Activated naive CD8-positive, alpha-beta T cell treated with anti-CD3 and anti-CD28 coated beads for 36 hours (primary cell): ENCODE measurements around the gene ANP32A. TPM values are rescaled to one million over a fixed set of nuclear protein-coding genes. Genes with fewer than 3 reads are reported as not detected.

Experiments
- DNase-seq: peaks from one replicate; pipeline ENCODE4 v3.0.0; 2021
- H3K27ac Mint-ChIP-seq: one replicate; pipeline ENCODE4 v1.8.0; 2022; ENCODE audit warnings: mild to moderate bottlenecking, moderate library complexity, mixed read lengths
- H3K27me3 Mint-ChIP-seq: one replicate; pipeline ENCODE4 v1.8.0; 2022; ENCODE audit warnings: mild to moderate bottlenecking, mixed read lengths
- H3K36me3 Mint-ChIP-seq: one replicate; pipeline ENCODE4 v1.8.0; 2021; ENCODE audit warnings: mild to moderate bottlenecking, mixed read lengths
- H3K4me1 Mint-ChIP-seq: one replicate; pipeline ENCODE4 v1.8.0; 2021; ENCODE audit warnings: mixed read lengths
- H3K4me3 Mint-ChIP-seq: one replicate; pipeline ENCODE4 v1.8.0; 2022; ENCODE audit warnings: mild to moderate bottlenecking, moderate library complexity, mixed read lengths
- H3K9me3 Mint-ChIP-seq: one replicate; pipeline ENCODE4 v1.8.0; 2022; ENCODE audit warnings: mixed read lengths
- total RNA-seq, 2 experiments: library from RNA; stranded (reverse); gene quantifications; one replicate each; pipeline ENCODE4 v1.2.3, GENCODE V29; 2021

ANP32A gene
- total RNA-seq, 2 experiments from 2014 or later, result 277 to 295 TPM

DNA sequence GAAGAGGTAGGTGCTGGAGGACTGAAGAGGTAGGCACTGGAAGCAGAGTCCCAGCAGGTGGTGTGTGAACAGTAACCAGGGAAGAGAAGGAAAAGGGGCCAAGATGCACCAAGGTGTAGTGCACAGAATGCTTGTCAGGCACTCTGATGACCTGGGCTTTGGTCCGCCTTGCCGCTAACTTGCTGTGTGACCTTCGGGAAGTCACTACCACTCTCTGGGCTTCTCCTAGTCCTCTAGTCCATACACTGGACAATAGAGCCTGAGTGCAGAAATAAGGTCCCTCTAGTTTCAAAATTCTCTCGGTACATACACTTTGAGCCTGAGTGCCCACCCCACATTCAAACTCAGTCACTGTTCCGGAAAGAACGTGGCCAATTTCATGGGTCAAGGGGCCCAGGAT lies 24.1 kb downstream of the ANP32A start:
- Mint-ChIP-seq H3K4me1 (peaks cover 92% of the 10 kb centered on the region), H3K4me3 (no peak overlapping the region), H3K27ac (peak overlapping the region; percentile 80), H3K36me3 (peaks cover 49% of the 10 kb centered on the region), H3K27me3 (no peaks in the 10 kb centered on the region), H3K9me3 (no peaks in the 10 kb centered on the region)
- DNase-seq, result no peak

DNA sequence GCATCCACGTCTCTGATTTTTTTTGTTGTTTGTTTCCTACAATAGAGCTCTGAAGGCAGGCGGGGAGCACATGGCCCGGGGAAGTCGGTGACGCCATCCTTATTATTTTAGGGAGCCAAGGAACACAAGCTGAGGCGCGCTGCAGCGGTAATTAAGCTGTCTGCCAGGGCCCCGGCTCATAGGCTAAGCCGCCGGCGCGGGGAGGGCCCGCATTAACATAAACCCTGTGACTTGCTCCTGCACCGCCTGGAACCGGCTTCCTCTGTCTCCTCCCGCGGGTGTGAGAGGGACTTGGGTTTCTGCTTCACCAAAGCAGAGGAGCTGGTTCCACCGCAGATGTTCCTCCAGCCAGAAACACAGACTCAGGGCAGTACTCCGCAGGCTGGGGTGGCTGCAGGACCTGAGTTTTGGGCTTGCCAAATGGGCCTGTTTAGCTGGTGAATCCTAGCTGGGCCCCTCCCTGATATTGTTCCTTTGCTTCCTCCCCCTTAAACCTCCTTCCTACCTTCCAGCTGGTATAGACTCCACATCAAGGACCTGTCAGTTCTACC lies 25.3 kb downstream of the ANP32A start:
- H3K27ac Mint-ChIP-seq, result peak overlapping the region; percentile 80
- no peaks in the 10 kb centered on the region for H3K27me3 Mint-ChIP-seq
- H3K4me1 Mint-ChIP-seq, result peaks cover 94% of the 10 kb centered on the region
- peaks cover 52% of the 10 kb centered on the region for H3K36me3 Mint-ChIP-seq
- no peaks in the 10 kb centered on the region for H3K9me3 Mint-ChIP-seq
- peak; percentile 72 for DNase-seq
- peak overlapping the region; percentile 40 for H3K4me3 Mint-ChIP-seq

DNA sequence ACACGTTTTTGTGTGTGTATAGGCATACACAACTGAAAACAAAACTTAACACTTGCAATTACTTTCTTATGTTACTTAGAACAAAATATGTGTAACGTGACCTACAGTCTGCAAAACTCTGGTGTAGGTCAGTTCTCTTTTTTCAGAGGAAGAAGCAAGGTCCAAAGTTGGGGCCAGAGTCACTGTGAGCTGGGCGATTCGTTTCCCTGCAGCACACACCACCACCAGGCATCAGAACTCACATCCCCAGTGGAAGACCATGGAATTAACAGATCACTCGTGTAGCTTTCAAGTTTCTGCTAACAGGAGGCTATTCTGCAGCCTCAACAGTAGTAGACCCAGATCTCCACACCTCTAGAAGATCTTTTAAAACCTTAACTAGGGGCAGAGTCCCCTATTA lies 25.8 kb downstream of the ANP32A start:
- peaks cover 52% of the 10 kb centered on the region for H3K36me3 Mint-ChIP-seq
- H3K4me3 Mint-ChIP-seq, result peak overlapping the region; percentile 40
- H3K27me3 Mint-ChIP-seq, result no peaks in the 10 kb centered on the region
- H3K4me1 Mint-ChIP-seq, result peaks cover 92% of the 10 kb centered on the region
- no peaks in the 10 kb centered on the region for H3K9me3 Mint-ChIP-seq
- peak overlapping the region; percentile 80 for H3K27ac Mint-ChIP-seq
- no peak for DNase-seq

DNA sequence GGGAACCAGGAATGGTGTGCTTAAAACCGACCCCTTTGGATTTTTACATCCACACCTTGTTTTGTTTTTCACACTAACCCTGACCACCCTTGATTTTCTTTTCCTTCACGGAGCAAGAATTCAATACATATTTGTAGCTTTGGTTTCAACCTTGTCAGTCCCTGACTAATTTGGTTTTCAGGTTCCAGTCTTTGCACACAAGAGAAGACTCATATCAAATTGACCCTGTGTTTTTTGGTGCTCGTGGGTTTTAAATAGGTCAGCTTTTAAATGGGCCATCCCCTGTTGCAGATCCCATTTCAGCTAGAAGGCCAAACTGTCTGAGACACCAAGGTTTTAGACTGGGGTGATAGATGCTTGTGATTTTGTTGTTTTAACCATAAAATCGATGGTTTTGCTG lies 26.4 kb downstream of the ANP32A start:
- no peaks in the 10 kb centered on the region for H3K9me3 Mint-ChIP-seq
- H3K27me3 Mint-ChIP-seq, result no peaks in the 10 kb centered on the region
- H3K4me1 Mint-ChIP-seq, result peaks cover 91% of the 10 kb centered on the region
- no peak overlapping the region for H3K4me3 Mint-ChIP-seq
- H3K27ac Mint-ChIP-seq, result peak overlapping the region; percentile 59
- peaks cover 49% of the 10 kb centered on the region for H3K36me3 Mint-ChIP-seq
- no peak for DNase-seq

DNA sequence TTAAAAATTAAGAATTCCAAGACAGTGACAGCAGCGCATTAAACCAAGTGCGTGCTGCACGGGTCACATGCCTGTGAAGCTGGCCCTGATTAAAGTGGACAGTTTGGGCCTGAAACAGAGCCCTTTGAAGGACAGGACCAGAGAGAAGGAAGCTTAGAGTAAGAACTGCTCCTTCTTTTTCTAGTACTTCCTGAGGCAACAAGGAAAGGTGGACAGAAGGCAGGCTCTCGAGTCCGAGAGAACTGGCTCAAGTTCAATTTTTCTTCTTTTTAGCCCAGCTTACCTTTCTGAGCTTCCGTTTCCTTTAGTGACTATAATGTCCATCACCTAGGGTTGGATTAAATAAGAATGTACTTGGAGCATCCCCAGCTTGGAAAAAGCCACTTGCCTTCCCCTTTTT lies 26.9 kb downstream of the ANP32A start:
- Mint-ChIP-seq H3K4me1 (peaks cover 89% of the 10 kb centered on the region), H3K27ac (no peak overlapping the region), H3K36me3 (peaks cover 44% of the 10 kb centered on the region), H3K27me3 (no peaks in the 10 kb centered on the region), H3K4me3 (no peak overlapping the region), H3K9me3 (no peaks in the 10 kb centered on the region)
- no peak for DNase-seq

DNA sequence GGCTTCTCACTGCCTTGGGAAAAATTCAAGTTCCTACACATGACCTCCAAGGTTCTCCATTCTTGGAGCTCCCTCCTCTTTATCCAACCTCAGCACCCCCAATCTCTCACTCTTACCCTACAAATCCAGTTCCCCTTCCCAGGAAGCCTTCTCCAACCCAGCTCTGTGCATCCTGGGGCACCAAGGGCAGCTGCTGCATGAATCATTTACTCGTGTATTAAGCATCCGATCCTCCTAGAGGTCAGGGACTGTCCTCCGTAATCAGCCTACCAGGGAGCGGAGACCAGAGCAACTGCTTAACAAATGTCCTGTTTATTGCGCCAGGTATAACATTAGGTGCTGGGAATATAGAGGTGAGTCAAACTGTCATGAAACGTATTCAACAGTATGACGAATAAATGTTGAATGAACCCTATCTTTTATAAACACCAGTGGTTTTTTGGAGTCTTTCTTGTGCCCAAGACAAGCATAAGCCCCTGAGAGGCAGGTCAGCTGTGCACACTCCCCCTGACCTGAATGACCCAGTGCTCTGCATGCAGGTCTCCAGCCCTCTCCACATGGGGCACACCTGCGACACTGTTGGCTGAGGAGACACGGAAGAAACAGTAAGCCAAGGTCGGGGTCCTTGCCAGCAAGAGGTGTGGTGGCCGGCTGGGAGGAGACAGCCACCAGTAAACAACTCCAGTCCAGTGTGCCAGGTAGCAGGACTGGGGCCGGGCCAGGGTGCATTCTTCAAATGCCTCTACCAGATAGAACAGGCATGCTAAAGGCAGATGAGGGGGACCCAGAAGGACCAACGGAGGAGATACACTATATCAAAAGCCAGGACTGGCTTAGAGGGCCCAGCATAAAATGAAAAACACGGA lies 27.6 kb downstream of the ANP32A start:
- Mint-ChIP-seq H3K4me1 (peaks cover 84% of the 10 kb centered on the region), H3K4me3 (peak overlapping the region; percentile 12), H3K36me3 (peaks cover 40% of the 10 kb centered on the region), H3K27ac (peak overlapping the region; percentile 87), H3K27me3 (no peaks in the 10 kb centered on the region), H3K9me3 (no peaks in the 10 kb centered on the region)
- no peak for DNase-seq

DNA sequence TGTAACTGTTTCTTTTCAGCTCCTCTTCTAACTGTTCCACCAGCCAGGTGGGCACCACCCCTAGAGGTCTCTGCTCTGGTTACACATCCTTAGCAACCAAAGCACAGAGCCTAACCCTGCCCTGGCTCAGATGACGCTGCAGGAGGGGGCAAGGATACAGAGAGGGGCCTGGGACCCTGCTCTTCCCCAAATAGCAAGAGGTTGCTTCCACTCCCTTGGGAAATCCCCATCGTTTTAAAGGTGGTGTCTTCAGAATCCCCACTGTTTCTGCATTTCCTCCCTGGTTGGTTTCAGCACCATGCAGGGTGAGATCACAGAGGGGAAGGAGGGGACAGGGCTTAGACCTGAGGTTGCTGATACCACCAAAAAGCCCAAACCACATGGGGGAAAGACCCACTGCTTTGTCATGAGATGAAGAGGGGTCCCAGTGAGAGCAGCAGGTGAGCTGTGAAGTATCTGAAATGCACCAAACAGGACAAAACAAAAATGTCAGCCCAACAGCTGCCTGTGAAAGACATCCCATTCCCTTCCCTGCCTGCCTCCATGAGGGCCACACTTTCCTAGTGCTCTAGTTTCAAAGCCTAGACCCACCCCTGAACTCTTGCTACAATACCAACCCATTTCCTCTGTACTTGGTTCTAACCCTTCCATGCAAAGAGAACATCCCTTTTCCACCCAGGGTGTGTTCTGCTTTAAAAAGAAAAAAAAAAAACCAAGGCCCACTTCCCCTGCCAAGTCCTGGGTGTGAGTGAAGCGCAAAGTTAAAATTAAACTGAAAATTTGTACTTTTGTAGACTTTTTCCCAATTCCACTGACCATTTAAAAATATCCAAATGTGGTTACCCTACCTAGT lies 29.0 kb downstream of the ANP32A start:
- peak; percentile 78 for DNase-seq
- Mint-ChIP-seq H3K4me3 (peak overlapping the region; percentile 67), H3K27ac (peak overlapping the region; percentile 87), H3K27me3 (no peaks in the 10 kb centered on the region), H3K4me1 (peaks cover 76% of the 10 kb centered on the region), H3K9me3 (no peaks in the 10 kb centered on the region), H3K36me3 (peaks cover 37% of the 10 kb centered on the region)

DNA sequence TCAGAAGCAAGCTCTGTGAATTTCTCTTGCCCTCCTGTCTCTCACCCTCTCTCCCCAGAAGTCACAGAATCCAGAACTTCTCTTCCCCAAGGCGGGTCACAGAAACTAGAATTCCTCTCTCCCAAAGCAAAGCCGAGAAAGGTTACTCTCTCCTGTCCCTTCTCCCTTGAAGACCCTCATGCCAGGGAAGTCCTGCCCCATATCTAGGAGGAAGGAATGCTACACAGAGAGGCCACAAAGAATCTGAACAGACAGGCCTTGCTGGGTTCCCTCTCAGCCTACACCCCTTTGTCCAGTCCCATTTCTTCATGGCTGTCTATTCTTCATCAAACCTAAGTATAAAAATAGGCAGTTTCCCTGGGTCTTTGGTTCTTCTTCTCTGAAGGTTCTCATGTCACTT lies 29.8 kb downstream of the ANP32A start:
- no peaks in the 10 kb centered on the region for H3K27me3 Mint-ChIP-seq
- H3K4me1 Mint-ChIP-seq, result peaks cover 68% of the 10 kb centered on the region
- peak overlapping the region; percentile 67 for H3K4me3 Mint-ChIP-seq
- peak overlapping the region; percentile 87 for H3K27ac Mint-ChIP-seq
- no peaks in the 10 kb centered on the region for H3K9me3 Mint-ChIP-seq
- no peak for DNase-seq
- peaks cover 30% of the 10 kb centered on the region for H3K36me3 Mint-ChIP-seq

DNA sequence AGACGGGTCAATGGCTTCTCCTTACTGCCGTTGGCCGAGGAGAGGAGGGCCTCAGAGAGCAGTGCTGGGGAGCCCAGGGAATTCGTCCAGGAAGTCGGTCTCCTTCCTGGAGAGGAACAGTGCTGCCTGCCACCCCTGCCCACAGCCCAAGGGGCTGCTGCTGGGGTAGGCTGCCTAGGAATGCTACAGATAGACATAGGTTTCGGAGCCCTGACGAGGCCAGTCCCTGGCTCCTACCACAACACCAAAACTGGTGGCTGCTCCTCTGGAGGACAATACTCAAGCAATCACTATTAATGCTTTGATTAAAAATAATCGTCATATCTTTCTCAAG lies 30.5 kb downstream of the ANP32A start:
- no peak for DNase-seq
- Mint-ChIP-seq H3K27me3 (no peaks in the 10 kb centered on the region), H3K4me1 (peaks cover 65% of the 10 kb centered on the region), H3K27ac (peak overlapping the region; percentile 87), H3K36me3 (peaks cover 33% of the 10 kb centered on the region), H3K9me3 (no peaks in the 10 kb centered on the region), H3K4me3 (no peak overlapping the region)

DNA sequence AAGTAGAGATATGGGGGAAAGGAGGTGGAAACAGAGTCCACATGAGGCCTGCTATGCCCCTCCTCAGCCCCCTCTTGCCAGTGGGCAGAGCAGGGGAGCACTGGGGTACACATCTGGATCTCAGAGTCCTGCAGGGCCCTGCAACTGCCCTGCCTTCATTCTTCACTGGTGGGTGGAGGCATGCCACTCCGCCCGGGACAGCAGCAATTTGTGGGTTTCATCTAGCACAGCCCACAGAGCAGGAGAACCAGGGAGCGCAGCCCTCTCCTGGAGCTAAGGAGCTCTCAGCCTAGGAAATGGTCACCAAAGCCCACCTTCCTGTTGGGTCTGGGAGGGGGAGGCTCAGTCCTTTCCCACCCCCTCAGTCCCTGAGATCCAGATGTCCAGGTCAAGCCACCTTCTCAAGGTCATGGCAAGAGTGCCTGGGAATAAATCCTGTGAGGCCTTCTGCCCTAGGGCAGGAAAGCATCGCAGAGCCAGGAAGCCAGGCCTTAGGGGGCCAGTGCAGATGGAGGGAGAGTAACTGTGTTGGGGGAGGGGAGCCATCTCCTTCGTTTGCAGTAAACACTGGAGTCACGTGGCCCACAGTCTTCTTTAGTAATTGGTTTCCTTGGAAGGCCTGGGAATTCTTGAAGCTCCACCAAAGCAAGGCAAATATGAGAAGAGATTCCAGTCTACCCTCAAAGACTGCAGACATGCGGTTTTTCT lies 31.0 kb downstream of the ANP32A start:
- no peaks in the 10 kb centered on the region for H3K9me3 Mint-ChIP-seq
- no peak for DNase-seq
- H3K4me1 Mint-ChIP-seq, result peaks cover 63% of the 10 kb centered on the region
- no peaks in the 10 kb centered on the region for H3K27me3 Mint-ChIP-seq
- no peak overlapping the region for H3K4me3 Mint-ChIP-seq
- peak overlapping the region; percentile 58 for H3K27ac Mint-ChIP-seq
- peaks cover 28% of the 10 kb centered on the region for H3K36me3 Mint-ChIP-seq

DNA sequence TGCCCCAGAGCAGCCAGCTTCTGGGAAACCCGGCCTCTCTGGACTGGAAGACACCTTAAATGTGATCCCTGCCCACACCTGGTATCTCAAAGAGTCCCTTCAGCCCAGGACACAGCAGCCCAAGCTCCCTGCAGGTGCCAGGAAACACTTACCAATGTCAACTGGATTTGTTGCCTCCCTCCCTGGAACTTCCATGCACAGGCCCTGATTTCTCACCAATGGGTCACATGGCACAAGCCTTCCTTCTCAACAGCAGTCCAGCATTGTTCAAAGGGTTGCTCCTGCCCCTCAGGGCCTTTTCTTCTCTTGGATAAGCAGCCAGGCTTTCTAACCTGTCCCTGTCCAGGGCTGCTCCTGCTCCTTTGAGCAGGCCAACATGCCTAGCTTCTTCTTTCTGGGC lies 31.6 kb downstream of the ANP32A start:
- Mint-ChIP-seq H3K4me1 (peaks cover 60% of the 10 kb centered on the region), H3K27me3 (no peaks in the 10 kb centered on the region), H3K36me3 (peaks cover 23% of the 10 kb centered on the region), H3K4me3 (no peak overlapping the region), H3K9me3 (no peaks in the 10 kb centered on the region), H3K27ac (peak overlapping the region; percentile 58)
- no peak for DNase-seq

DNA sequence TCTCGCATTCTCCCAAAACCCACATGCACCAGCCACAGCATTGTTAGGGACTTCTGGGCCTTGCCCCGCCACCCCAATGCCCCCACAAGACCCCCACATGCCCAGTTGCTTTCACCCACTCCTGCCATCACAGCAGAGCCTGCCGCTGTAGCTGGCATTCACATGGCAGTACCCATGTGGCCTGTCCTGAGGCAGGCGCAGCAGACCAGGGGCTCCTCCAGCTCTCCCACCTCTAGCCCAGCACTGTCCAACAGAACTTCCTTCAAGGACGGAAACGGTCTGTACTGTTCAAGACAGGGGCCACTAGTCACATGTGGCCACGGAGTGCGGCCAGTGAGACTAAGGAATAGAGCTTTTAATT lies 32.5 kb downstream of the ANP32A start:
- H3K36me3 Mint-ChIP-seq, result peaks cover 20% of the 10 kb centered on the region
- DNase-seq, result no peak
- H3K4me3 Mint-ChIP-seq, result no peak overlapping the region
- peaks cover 63% of the 10 kb centered on the region for H3K4me1 Mint-ChIP-seq
- H3K27ac Mint-ChIP-seq, result no peak overlapping the region
- no peaks in the 10 kb centered on the region for H3K9me3 Mint-ChIP-seq
- no peaks in the 10 kb centered on the region for H3K27me3 Mint-ChIP-seq

DNA sequence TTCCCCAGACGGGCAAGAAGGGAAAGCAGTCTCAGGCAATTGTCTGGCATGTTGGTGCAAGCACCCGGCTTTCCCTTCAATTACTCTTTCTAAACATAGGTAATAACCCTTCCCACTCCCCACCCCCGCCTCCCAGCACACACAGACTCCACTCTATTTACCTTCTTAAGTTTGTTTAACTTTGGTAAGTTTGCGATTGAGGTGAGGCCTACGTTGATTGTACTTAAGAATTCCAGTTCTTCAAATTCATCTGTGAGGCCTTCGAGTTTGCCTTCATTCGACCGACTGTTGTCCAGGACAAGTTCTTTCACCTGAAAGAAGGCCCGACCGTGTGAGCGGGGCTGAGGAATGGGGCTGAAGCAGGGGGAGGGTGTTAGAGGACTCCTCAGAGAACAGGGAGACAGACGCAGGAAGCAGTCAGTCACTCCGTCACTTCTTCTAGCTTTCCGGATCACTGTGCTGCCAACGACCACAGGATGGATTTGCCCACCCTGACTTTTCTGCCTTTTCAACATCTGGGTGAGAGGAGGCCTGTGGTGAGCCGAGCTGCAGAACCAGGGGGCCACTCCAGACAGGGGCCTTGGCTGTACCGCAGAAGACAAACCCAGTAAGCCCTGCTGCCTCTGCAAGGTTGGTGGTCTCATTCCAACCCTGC lies 33.0 kb downstream of the ANP32A start:
- Mint-ChIP-seq H3K4me1 (peaks cover 63% of the 10 kb centered on the region), H3K27ac (no peak overlapping the region), H3K36me3 (peaks cover 19% of the 10 kb centered on the region), H3K27me3 (no peaks in the 10 kb centered on the region), H3K9me3 (no peaks in the 10 kb centered on the region), H3K4me3 (no peak overlapping the region)
- DNase-seq, result no peak

DNA sequence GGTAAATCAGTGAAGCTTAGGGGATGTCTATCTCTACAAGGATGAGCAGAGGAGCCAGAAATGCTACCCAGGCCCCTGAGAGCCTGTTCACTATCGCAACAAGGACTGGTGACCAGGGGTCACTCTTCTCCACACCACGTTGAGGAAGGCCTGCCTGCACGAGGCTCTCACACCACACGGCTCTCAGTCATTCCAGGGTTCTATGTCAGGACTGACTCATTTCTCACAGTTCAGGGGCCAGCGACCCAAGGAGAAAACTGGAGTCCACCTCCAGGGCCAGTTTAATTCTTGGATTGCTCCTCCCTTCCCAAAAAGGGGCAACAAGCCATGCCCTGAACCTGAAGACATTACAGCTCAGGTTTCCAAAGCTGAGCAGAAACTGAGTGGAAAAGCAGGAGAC lies 33.9 kb downstream of the ANP32A start:
- H3K9me3 Mint-ChIP-seq, result no peaks in the 10 kb centered on the region
- peaks cover 21% of the 10 kb centered on the region for H3K36me3 Mint-ChIP-seq
- DNase-seq, result no peak
- H3K27ac Mint-ChIP-seq, result no peak overlapping the region
- H3K27me3 Mint-ChIP-seq, result no peaks in the 10 kb centered on the region
- H3K4me1 Mint-ChIP-seq, result peaks cover 63% of the 10 kb centered on the region
- no peak overlapping the region for H3K4me3 Mint-ChIP-seq
